ENCODE results near the gene GAA. TPM values are rescaled to one million over a fixed set of nuclear protein-coding genes. Genes with fewer than 3 reads are reported as not detected.

GAA gene
- total and polyA plus RNA-seq, 2 of the 8 experiments (the other 6 are each of a cell fraction or from before 2014, with no cell fraction given), result 14.8 to 30.0 TPM

DNA sequence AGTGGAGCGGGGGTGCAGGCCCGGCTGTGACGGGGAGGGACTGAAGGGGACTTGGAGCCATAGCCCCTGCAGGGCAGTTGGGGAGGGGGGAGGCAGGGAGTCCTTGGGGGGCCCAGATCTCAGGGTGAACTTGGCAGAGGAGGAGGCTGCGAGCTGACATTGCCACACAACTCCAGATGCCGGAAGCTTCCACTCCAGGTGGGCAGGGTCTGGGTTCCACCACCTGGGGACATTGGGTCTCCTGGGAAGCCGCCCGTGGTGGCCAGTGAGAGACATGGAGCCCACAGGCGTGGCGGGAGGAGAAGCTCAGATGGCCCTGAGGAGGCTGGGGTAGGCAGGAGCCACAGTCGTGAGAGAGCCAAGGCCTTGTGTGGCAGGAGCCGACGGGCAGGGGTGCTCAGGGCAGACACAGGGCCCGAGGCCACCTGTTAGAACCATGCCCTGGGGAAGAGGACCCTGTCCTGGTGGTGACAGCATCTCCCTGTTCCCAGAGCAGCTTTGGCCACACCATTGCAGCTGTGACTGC is 18.2 kb upstream of the GAA start (continued):
- no peak for TF ChIP-seq HDAC6 (IDR thresholded peaks at IDR 0.05; ENCODE audit: low read depth, low read length)
- no peak for TF ChIP-seq TBP (IDR thresholded peaks at IDR 0.05; ENCODE audit: low read depth, low read length)
- TF ChIP-seq SUZ12 (IDR thresholded peaks at IDR 0.05; ENCODE audit: low read length), result no peak
- no peak for TF ChIP-seq HDAC2 (IDR thresholded peaks at IDR 0.05; ENCODE audit: borderline replicate concordance in 1 of 2, low read depth in 2 of 2, low read length in 2 of 2)
- TF ChIP-seq TCF12 (IDR thresholded peaks at IDR 0.05; ENCODE audit: low read depth, low read length), result no peak
- no peak for TF ChIP-seq CBX8 (IDR thresholded peaks at IDR 0.05; ENCODE audit: borderline replicate concordance, low read depth, low read length)
- no peak for TF ChIP-seq CREB1 (IDR thresholded peaks at IDR 0.05)
- no peak for TF ChIP-seq CHD7 (IDR thresholded peaks at IDR 0.05; ENCODE audit: insufficient replicate concordance, low read length)
- TF ChIP-seq POU5F1 (IDR thresholded peaks at IDR 0.05; ENCODE audit: low read depth, low read length), result no peak
- TF ChIP-seq KDM5A (IDR thresholded peaks at IDR 0.05; ENCODE audit: low read length), result no peak
